H9 (cell line): ENCODE results near the gene SLC35G6. TPM values are rescaled to one million over a fixed set of nuclear protein-coding genes. Genes with fewer than 3 reads are reported as not detected.

Source experiments
- DNase-seq: peaks from one replicate; pipeline ENCODE4 v3.0.0-alpha.2; 2017
- H2AFZ ChIP-seq: one replicate; pipeline ENCODE4 v1.6.1; 2013; ENCODE audit warnings: mild to moderate bottlenecking, low read length, control low read depth, moderate library complexity
- H2AK5ac ChIP-seq: 2 replicates; pipeline ENCODE4 v1.6.1; 2013; ENCODE audit warnings: low read length, control low read depth, mixed read lengths; ENCODE audit not compliant: insufficient read length
- H2BK120ac ChIP-seq: one replicate; pipeline ENCODE4 v1.6.1; 2013; ENCODE audit warnings: low read depth, mild to moderate bottlenecking, low read length, control low read depth, inconsistent platforms; ENCODE audit not compliant: poor library complexity, severe bottlenecking
- H2BK12ac ChIP-seq: 2 replicates; pipeline ENCODE4 v1.6.1; 2013; ENCODE audit warnings: low read length, control low read depth, mixed read lengths, low read depth; ENCODE audit not compliant: insufficient read length
- H2BK15ac ChIP-seq: 2 replicates; pipeline ENCODE4 v1.6.1; 2013; ENCODE audit warnings: low read depth, low read length, control low read depth
- H2BK20ac ChIP-seq: one replicate; pipeline ENCODE4 v1.6.1; 2013; ENCODE audit warnings: low read depth, mild to moderate bottlenecking, low read length, control low read depth, inconsistent platforms; ENCODE audit not compliant: poor library complexity, severe bottlenecking
- H2BK5ac ChIP-seq: 2 replicates; pipeline ENCODE4 v1.6.1; 2013; ENCODE audit warnings: low read length, control low read depth, mixed read lengths; ENCODE audit not compliant: insufficient read length
- H3K14ac ChIP-seq: 2 replicates; pipeline ENCODE4 v1.6.1; 2013; ENCODE audit warnings: low read length, control low read depth; ENCODE audit not compliant: insufficient read depth
- H3K18ac ChIP-seq: 2 replicates; pipeline ENCODE4 v1.6.1; 2013; ENCODE audit warnings: low read depth, mild to moderate bottlenecking, mixed read lengths, low read length, control low read depth; ENCODE audit not compliant: insufficient read length
- H3K23ac ChIP-seq: 2 replicates; pipeline ENCODE4 v1.6.1; 2013; ENCODE audit warnings: low read length, control low read depth, mixed read lengths, low read depth; ENCODE audit not compliant: insufficient read length
- H3K23me2 ChIP-seq: 2 replicates; pipeline ENCODE4 v1.6.1; 2013; ENCODE audit warnings: low read depth, mild to moderate bottlenecking, mixed read lengths, low read length, control low read depth; ENCODE audit not compliant: insufficient read length, poor library complexity, severe bottlenecking
- H3K27ac ChIP-seq: 2 replicates; pipeline ENCODE4 v1.5.1; 2013; ENCODE audit warnings: low read length, control low read depth, mixed read lengths, low read depth; ENCODE audit not compliant: insufficient read length
- H3K27me3 ChIP-seq: 2 replicates; pipeline ENCODE4 v1.6.1; 2013; ENCODE audit warnings: low read length, control low read depth, inconsistent platforms; ENCODE audit not compliant: insufficient read depth
- H3K4ac ChIP-seq: 2 replicates; pipeline ENCODE4 v1.6.1; 2013; ENCODE audit warnings: low read depth, mild to moderate bottlenecking, control low read depth, inconsistent platforms, low read length, moderate library complexity
- H3K4me1 ChIP-seq: 2 replicates; pipeline ENCODE4 v1.6.1; 2013; ENCODE audit warnings: low read length, control low read depth, inconsistent platforms; ENCODE audit not compliant: insufficient read depth
- H3K4me2 ChIP-seq: 2 replicates; pipeline ENCODE4 v1.6.1; 2013; ENCODE audit warnings: low read length, control low read depth, mixed read lengths; ENCODE audit not compliant: insufficient read length, insufficient read depth
- H3K56ac ChIP-seq: 2 replicates; pipeline ENCODE4 v1.6.1; 2013; ENCODE audit warnings: low read depth, mild to moderate bottlenecking, mixed read lengths, low read length, control low read depth; ENCODE audit not compliant: insufficient read length
- H3K79me1 ChIP-seq: 2 replicates; pipeline ENCODE4 v1.6.1; 2013; ENCODE audit warnings: low read depth, mild to moderate bottlenecking, moderate library complexity, low read length, control low read depth, inconsistent platforms; ENCODE audit not compliant: insufficient read depth, poor library complexity, severe bottlenecking
- H3K79me2 ChIP-seq: 2 replicates; pipeline ENCODE4 v1.6.1; 2013; ENCODE audit warnings: low read length, control low read depth, inconsistent platforms; ENCODE audit not compliant: insufficient read depth
- H3K9ac ChIP-seq: 2 replicates; pipeline ENCODE4 v1.6.1; 2013; ENCODE audit warnings: low read length, control low read depth, mixed read lengths; ENCODE audit not compliant: insufficient read length; ENCODE audit errors: extremely low read depth
- H3K9me3 ChIP-seq: one replicate; pipeline ENCODE4 v1.6.1; 2013; ENCODE audit warnings: low read depth, low read length, inconsistent platforms; ENCODE audit not compliant: control insufficient read depth
- H3T11ph ChIP-seq: one replicate; pipeline ENCODE4 v1.6.1; 2013; ENCODE audit warnings: mild to moderate bottlenecking, low read length, control low read depth, inconsistent platforms
- H4K20me1 ChIP-seq: one replicate; pipeline ENCODE4 v1.6.1; 2013; ENCODE audit not compliant: control insufficient read depth, insufficient read length, insufficient read depth
- H4K5ac ChIP-seq: 2 replicates; pipeline ENCODE4 v1.6.1; 2013; ENCODE audit warnings: low read depth, mild to moderate bottlenecking, mixed read lengths, low read length, control low read depth; ENCODE audit not compliant: insufficient read length
- H4K8ac ChIP-seq: replicated peaks from 2 replicates; pipeline ENCODE4 v1.6.1; 2013; ENCODE audit warnings: low read length, control low read depth, mixed read lengths, low read depth; ENCODE audit not compliant: insufficient read length
- H4K91ac ChIP-seq: 2 replicates; pipeline ENCODE4 v1.6.1; 2013; ENCODE audit warnings: low read depth, mild to moderate bottlenecking, moderate library complexity, mixed read lengths, low read length, control low read depth; ENCODE audit not compliant: insufficient read length
- H3K27ac Mint-ChIP-seq, 3 experiments: 2 replicates in 2 of 3; 3 replicates in 1 of 3; pipeline ENCODE4 v1.8.0; 2020 to 2021; ENCODE audit warnings: mixed read lengths in 3 of 3, mild to moderate bottlenecking in 1 of 3, moderate library complexity in 1 of 3
- H3K27me3 Mint-ChIP-seq: 2 replicates; pipeline ENCODE4 v1.8.0; 2021; ENCODE audit warnings: low read depth, mild to moderate bottlenecking, moderate library complexity, mixed read lengths
- H3K36me3 Mint-ChIP-seq, 3 experiments: 2 replicates in 2 of 3; 3 replicates in 1 of 3; pipeline ENCODE4 v1.8.0; 2020 to 2021; ENCODE audit warnings: low read depth in 3 of 3, mixed read lengths in 3 of 3; ENCODE audit not compliant: insufficient read depth in 1 of 3
- H3K4me1 Mint-ChIP-seq, 2 experiments: 2 replicates each; pipeline ENCODE4 v1.8.0; 2020; ENCODE audit warnings: mixed read lengths in 2 of 2
- H3K4me3 Mint-ChIP-seq, 2 experiments: 2 replicates in 1 of 2; 3 replicates in 1 of 2; pipeline ENCODE4 v1.8.0; 2020 to 2021; ENCODE audit warnings: mild to moderate bottlenecking in 2 of 2, mixed read lengths in 2 of 2, moderate library complexity in 1 of 2
- H3K9me3 Mint-ChIP-seq, 2 experiments: 2 replicates in 1 of 2; 3 replicates in 1 of 2; pipeline ENCODE4 v1.8.0; 2020; ENCODE audit warnings: mild to moderate bottlenecking in 2 of 2, mixed read lengths in 2 of 2, moderate library complexity in 1 of 2
- WGBS: extraction: QIAGEN DNeasy Blood & Tissue Kit; methylation state at CpG from one replicate; pipeline ENCODE4 v1.1.7; 2013; ENCODE audit warnings: missing lambda C conversion rate, low lambda C conversion rate, mixed read lengths; ENCODE audit not compliant: insufficient read length; ENCODE audit errors: extremely low coverage; 5-methylcytosine and 5-hydroxymethylcytosine counted together
- total RNA-seq: library from RNA; stranded (reverse); gene quantifications from 2 replicates; pipeline ENCODE4 v1.2.1, GENCODE V29; 2021
- TF ChIP-seq, protein P1 (sequence below): fragments of 200-600 bp; sonication (generic); conservative IDR thresholded peaks from 3 replicates; pipeline ENCODE4 v1.8.0; 2021; ENCODE audit warnings: antibody characterized with exemption, mild to moderate bottlenecking

Gene SLC35G6
- total RNA-seq, 1 experiment from 2014 or later: not detected

DNA sequence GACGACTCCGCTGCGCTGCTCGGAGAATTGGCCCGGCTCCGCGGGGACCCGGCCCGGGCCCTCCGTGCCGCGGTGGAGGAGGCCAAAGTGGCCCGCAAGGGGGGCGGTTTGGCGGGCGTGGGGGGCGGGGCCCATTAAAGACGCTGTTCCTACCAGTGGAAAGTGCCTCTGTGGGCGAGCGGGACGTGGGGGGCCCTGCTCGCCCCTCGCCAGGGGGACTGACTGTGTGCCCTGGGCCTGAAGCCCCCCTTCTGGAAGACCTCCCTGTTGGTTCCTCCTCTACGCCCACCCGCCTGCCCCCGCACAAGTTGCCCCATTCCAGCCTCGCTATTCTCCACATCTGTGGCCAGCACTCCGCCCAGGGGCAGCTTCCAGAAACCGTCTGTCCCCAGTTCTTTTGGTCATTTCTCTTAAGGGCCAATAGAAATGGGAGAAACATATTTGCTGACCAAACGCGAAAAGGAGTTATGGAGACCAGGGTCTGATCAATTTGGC lies 43.8 kb upstream of the SLC35G6 start:
- Histone ChIP-seq H3K14ac (no peak overlapping the region), H2AK5ac (no peak overlapping the region), H3K79me2 (no peaks in the 10 kb centered on the region), H3K27me3 (peaks cover 7% of the 10 kb centered on the region), H3K56ac (no peak overlapping the region), H3K4me2 (peak overlapping the region; percentile 60), H3K79me1 (no peaks in the 10 kb centered on the region), H2BK120ac (no peak overlapping the region), H3K4me1 (no peaks in the 10 kb centered on the region; the same call in 1 of the 2 replicates), H3K23me2 (peaks cover 33% of the 10 kb centered on the region), H4K20me1 (no peaks in the 10 kb centered on the region), H4K8ac (no peak overlapping the region), H2BK12ac (no peak overlapping the region), H3K9me3 (no peaks in the 10 kb centered on the region), H3K18ac (no peak overlapping the region), H3T11ph (no peak overlapping the region), H4K91ac (no peak overlapping the region), H3K27ac (no peak overlapping the region), H3K23ac (no peak overlapping the region), H2BK15ac (no peak overlapping the region), H3K4ac (no peak overlapping the region), H2BK20ac (no peak overlapping the region), H2AFZ (no peak overlapping the region), H3K9ac (no peak overlapping the region), H4K5ac (no peak overlapping the region), H2BK5ac (no peak overlapping the region)
- Mint-ChIP-seq H3K36me3 (peaks cover 0 to 1% (median 0%) of the 10 kb centered on the region in 3 experiments; a peak in 1 of 7 replicates), H3K9me3 (no peaks in the 10 kb centered on the region), H3K27ac (peak overlapping the region in 2 of 3 experiments; percentile 75 to 96; a peak in 3 of 7 replicates), H3K4me3 (peak overlapping the region; percentile 91 to 93), H3K27me3 (peaks cover 23% of the 10 kb centered on the region), H3K4me1 (peaks cover 32 to 36% of the 10 kb centered on the region in 2 experiments)
- no peak for DNase-seq
- no CpG with 5 or more reads among the region's 31 CpGs for WGBS
- TF ChIP-seq, protein P1, sequence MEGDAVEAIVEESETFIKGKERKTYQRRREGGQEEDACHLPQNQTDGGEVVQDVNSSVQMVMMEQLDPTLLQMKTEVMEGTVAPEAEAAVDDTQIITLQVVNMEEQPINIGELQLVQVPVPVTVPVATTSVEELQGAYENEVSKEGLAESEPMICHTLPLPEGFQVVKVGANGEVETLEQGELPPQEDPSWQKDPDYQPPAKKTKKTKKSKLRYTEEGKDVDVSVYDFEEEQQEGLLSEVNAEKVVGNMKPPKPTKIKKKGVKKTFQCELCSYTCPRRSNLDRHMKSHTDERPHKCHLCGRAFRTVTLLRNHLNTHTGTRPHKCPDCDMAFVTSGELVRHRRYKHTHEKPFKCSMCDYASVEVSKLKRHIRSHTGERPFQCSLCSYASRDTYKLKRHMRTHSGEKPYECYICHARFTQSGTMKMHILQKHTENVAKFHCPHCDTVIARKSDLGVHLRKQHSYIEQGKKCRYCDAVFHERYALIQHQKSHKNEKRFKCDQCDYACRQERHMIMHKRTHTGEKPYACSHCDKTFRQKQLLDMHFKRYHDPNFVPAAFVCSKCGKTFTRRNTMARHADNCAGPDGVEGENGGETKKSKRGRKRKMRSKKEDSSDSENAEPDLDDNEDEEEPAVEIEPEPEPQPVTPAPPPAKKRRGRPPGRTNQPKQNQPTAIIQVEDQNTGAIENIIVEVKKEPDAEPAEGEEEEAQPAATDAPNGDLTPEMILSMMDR: no peak
